Activated T-helper 1 cell treated with anti-CD3 and anti-CD28 coated beads, Interleukin-12 subunit alpha, Interleukin-12 subunit beta, Interleukin-2, Interleukin-4 antibody, amounts not matched to agents 30 ng/mL and 10 ng/mL and 1 ng/mL, durations not matched to agents 14 hours and 24 hours and 36 hours (primary cell): ENCODE measurements around the gene SH3RF1. TPM values are rescaled to one million over a fixed set of nuclear protein-coding genes. Genes with fewer than 3 reads are reported as not detected.

Source experiments
- DNase-seq: peaks from one replicate; pipeline ENCODE4 v3.0.0; 2021; ENCODE audit warnings: low spot score
- H3K27ac Mint-ChIP-seq: one replicate; pipeline ENCODE4 v1.8.0; 2021; ENCODE audit warnings: mild to moderate bottlenecking, mixed read lengths
- H3K27me3 Mint-ChIP-seq: one replicate; pipeline ENCODE4 v1.8.0; 2022; ENCODE audit warnings: mild to moderate bottlenecking, moderate library complexity, mixed read lengths; ENCODE audit not compliant: insufficient read depth
- H3K36me3 Mint-ChIP-seq: one replicate; pipeline ENCODE4 v1.8.0; 2021; ENCODE audit warnings: low read depth, mixed read lengths
- H3K4me1 Mint-ChIP-seq: one replicate; pipeline ENCODE4 v1.8.0; 2021; ENCODE audit warnings: low read depth, mixed read lengths
- H3K4me3 Mint-ChIP-seq: one replicate; pipeline ENCODE4 v1.8.0; 2021; ENCODE audit warnings: mild to moderate bottlenecking, moderate library complexity, mixed read lengths
- H3K9me3 Mint-ChIP-seq: one replicate; pipeline ENCODE4 v1.8.0; 2021; ENCODE audit warnings: mixed read lengths
- intact Hi-C: fragments of 100-400 bp; cut with micrococcal nuclease; formaldehyde crosslinking; loops from one replicate; pipeline ENCODE4 v1.15.1; 2024
- total RNA-seq: library from RNA; stranded (reverse); gene quantifications from 2 replicates; pipeline ENCODE4 v1.2.3, GENCODE V29; 2022

The SH3RF1 gene
- total RNA-seq, 1 donor from 2014 or later = 0.49 TPM

DNA sequence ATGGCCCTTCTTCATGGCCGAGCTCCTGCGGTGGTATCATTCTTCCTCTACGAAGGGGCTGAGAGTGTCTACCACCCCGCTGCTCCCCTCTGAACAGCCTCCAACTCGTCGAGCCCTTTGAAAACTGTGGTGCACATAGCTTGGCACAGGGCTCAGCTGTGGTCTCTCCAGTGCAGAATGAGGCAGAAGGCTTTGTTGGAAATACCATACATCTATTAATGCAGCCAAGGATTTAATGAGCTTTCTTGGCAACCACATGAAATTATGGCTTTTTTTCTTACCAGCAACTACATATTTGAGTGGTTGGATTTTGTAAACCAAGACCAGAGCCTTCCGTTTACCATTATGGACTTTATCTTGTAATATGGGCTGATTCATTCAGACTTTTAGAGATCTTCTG, 199.0 kb downstream of the SH3RF1 start:
- Mint-ChIP-seq H3K9me3 (no peaks in the 10 kb centered on the region), H3K4me3 (no peak overlapping the region), H3K27ac (no peak overlapping the region), H3K27me3 (no peaks in the 10 kb centered on the region), H3K4me1 (no peaks in the 10 kb centered on the region), H3K36me3 (no peaks in the 10 kb centered on the region)
- DNase-seq = no peak
- intact Hi-C loops = no loop called here

DNA sequence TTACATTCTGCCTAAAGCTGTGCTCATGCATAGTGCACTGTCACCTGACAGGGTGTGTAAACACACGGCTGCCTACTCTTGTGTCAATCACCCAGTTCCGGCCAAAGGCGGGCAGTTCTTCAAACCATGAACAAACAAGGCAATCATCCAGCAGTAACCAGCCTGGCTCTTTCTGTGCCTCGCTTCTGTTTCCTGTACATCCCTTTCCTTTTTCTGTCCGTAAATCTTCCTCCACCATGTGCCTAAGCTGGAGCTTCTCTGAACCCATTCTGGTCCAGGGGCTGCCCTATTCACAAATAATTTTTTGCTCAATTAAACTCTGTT, 199.9 kb downstream of the SH3RF1 start:
- no peak overlapping the region for H3K27ac Mint-ChIP-seq

DNA sequence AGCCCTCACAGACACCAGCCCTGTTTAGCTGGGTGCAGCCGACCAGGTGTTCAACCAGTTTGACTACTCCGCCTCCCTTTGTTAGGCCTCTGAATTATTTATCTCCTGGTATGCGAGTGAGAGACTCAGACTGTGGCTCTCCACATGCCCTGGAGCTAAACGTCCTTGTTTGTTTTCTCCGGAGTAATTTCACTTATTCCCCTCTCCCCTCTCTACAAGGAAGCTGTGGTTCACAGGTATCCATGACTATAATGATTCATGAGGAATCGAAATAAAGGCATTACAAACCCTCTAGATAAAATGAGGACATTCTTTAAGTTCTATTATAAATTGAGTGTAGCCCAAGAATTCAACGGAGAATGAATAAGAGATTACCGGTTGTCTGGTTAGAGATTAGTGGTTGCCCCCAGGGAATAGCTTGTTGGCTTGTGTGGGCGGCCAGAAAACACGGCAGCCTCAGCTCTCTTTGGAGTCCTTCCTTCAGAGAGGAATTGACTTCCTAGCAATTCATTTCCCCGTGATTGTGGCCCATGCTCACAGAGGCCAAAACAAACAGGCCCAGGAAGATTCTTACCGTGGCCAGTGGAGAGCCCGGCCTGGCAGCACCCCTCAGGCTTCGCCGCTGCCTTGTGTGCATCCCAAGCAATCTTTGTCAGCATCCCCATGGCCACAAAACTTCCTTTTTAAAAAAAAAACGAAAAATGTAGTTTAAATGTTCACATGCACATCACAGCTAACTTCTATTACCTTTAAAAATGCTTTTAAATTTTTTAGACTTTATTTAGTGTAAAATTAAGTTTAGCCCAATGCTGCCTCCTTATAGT, 200.5 kb downstream of the SH3RF1 start:
- no peak for DNase-seq
- intact Hi-C loops = no loop called here
- no peaks in the 10 kb centered on the region for H3K36me3 Mint-ChIP-seq
- H3K4me1 Mint-ChIP-seq = no peaks in the 10 kb centered on the region
- H3K27ac Mint-ChIP-seq = no peak overlapping the region
- H3K9me3 Mint-ChIP-seq = no peaks in the 10 kb centered on the region
- no peaks in the 10 kb centered on the region for H3K27me3 Mint-ChIP-seq
- H3K4me3 Mint-ChIP-seq = no peak overlapping the region

More for the DNA sequence above, 199.9 kb downstream of the SH3RF1 start:
- Mint-ChIP-seq H3K36me3 (no peaks in the 10 kb centered on the region), H3K4me3 (no peak overlapping the region), H3K27me3 (no peaks in the 10 kb centered on the region), H3K9me3 (no peaks in the 10 kb centered on the region), H3K4me1 (no peaks in the 10 kb centered on the region)
- DNase-seq = no peak
- intact Hi-C loops = no loop called here

DNA sequence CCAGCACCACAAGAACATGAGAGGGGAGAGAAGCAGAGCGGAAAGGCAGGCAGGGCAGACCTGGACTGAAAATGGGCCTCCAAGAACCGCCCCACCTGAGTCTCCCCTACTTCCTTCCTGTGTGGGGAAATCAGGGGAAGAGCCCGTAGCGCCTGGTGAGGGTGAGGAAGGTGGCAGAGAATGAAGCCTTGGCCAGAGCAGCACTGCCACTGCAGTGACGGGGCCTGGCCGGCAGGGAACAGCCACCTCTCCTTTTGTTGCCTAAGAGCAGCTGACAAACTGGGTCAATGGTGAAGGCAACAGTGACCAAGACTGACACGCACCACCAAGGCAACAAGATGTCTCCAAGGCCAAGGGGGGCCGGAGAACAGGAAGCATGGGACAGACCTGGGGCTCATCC, 202.3 kb downstream of the SH3RF1 start:
- H3K4me1 Mint-ChIP-seq = no peaks in the 10 kb centered on the region

DNA sequence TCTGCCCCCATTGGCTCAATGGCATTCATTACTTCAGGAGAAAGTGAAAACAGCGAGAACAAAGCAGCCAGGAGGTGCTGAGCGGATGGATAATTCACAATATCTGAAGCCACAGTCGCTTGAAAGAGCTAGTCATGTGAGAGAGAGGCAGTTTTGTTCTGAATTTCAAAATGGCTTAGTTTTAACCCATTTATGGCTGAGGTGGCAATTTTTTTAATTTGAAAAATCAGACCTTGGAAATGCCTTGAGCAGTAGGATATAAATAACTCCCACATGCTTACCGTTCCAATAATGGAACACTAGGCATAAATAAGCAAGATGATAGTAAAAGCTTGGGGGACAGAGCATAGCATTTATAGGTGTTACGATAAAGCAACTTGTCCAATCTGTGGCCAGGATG, 203.8 kb downstream of the SH3RF1 start:
- intact Hi-C loops = no loop called here
- peaks cover 2% of the 10 kb centered on the region for H3K27me3 Mint-ChIP-seq
- no peaks in the 10 kb centered on the region for H3K4me1 Mint-ChIP-seq
- H3K27ac Mint-ChIP-seq = no peak overlapping the region
- DNase-seq = no peak
- no peaks in the 10 kb centered on the region for H3K36me3 Mint-ChIP-seq
- H3K9me3 Mint-ChIP-seq = no peaks in the 10 kb centered on the region
- no peak overlapping the region for H3K4me3 Mint-ChIP-seq

More for the DNA sequence above, 202.3 kb downstream of the SH3RF1 start:
- Mint-ChIP-seq H3K36me3 (no peaks in the 10 kb centered on the region), H3K4me3 (no peak overlapping the region), H3K9me3 (no peaks in the 10 kb centered on the region), H3K27me3 (no peaks in the 10 kb centered on the region), H3K27ac (no peak overlapping the region)
- intact Hi-C loops = no loop called here
- no peak for DNase-seq

DNA sequence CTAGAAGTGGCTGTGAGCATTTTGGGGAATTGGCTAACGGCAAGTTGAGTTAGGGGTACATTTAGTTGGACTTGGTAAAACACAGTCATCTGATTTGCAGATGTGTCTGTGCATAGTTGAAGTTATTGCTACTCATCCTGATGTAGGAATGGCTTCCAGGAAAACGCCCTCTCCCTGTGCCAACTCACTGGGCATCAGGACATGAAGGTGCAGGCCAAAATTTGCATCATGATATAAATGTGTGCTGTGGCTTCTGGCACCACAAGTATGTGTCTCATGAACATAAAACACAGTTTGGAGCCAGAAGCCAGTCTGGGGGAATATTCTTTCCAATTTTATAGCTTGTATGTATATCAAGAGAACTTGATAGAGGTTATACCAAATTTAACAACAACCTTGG, 206.5 kb downstream of the SH3RF1 start:
- DNase-seq = no peak
- Mint-ChIP-seq H3K4me1 (no peaks in the 10 kb centered on the region), H3K36me3 (no peaks in the 10 kb centered on the region), H3K27ac (no peak overlapping the region), H3K9me3 (no peaks in the 10 kb centered on the region), H3K4me3 (no peak overlapping the region), H3K27me3 (peaks cover 2% of the 10 kb centered on the region)
- intact Hi-C loops = no loop called here

DNA sequence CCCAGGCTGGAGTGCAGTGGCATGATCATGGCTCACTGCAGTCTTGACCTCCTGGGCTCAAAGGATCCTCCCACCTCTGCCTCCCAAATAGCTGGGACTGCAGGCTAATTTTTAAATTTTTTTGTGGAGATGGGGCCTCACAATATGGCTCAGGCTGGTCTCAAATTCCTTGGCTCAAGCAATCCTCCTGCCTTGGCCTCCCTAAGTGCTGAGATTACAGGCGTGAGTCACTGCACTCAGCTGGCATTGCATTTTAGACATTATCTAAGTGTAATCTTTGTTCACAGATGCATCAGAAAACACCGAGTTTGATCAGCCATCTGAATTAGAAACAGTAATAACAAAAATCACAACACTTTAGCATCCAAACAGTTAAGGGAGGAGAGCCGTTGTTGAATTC, 207.3 kb downstream of the SH3RF1 start:
- Mint-ChIP-seq H3K4me1 (no peaks in the 10 kb centered on the region), H3K27ac (no peak overlapping the region), H3K4me3 (no peak overlapping the region), H3K27me3 (peaks cover 2% of the 10 kb centered on the region), H3K9me3 (no peaks in the 10 kb centered on the region), H3K36me3 (no peaks in the 10 kb centered on the region)
- intact Hi-C loops = no loop called here
- no peak for DNase-seq

DNA sequence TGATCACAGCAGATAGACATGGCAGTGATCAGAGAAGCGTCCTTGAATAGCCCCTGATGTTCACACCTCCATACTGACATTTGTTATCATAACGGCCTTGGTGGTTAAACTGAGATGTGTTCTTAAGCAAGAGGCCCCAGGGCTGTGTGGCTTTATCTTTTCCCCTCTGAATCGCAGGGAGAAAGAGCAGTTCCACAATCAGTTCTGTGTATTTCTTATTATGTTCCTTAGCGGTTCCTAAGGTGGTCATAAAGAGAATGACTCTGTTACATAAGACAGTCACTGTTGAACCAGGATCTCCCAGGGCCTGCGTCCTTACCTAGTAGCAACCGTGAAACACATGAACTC, 207.9 kb downstream of the SH3RF1 start:
- no peaks in the 10 kb centered on the region for H3K4me1 Mint-ChIP-seq
- H3K9me3 Mint-ChIP-seq = no peaks in the 10 kb centered on the region
- peaks cover 2% of the 10 kb centered on the region for H3K27me3 Mint-ChIP-seq
- no peak for DNase-seq
- no peaks in the 10 kb centered on the region for H3K36me3 Mint-ChIP-seq
- no peak overlapping the region for H3K27ac Mint-ChIP-seq
- no peak overlapping the region for H3K4me3 Mint-ChIP-seq
- intact Hi-C loops = no loop called here

DNA sequence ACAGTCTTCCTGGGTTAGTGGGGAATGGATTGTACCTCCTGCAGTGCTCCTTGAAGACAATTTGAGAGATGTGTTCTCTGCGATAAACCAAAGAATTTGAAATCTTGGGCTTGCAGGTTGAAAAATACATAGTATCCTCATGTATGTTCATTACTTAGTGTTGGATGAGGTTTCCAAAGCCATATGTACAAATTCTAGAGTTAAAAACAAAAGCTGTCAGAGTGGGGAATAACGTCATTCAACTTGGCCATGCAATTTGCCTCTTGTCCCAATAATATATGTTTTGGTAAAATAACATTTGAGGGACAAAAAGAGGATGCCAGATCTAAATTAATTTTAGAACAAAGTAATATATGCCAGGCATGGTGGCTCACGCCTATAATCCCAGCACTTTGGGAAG, 209.4 kb downstream of the SH3RF1 start:
- no peaks in the 10 kb centered on the region for H3K36me3 Mint-ChIP-seq
- no peaks in the 10 kb centered on the region for H3K9me3 Mint-ChIP-seq
- no peaks in the 10 kb centered on the region for H3K4me1 Mint-ChIP-seq
- intact Hi-C loops = no loop called here
- H3K27ac Mint-ChIP-seq = no peak overlapping the region
- H3K4me3 Mint-ChIP-seq = no peak overlapping the region
- H3K27me3 Mint-ChIP-seq = peaks cover 2% of the 10 kb centered on the region
- no peak for DNase-seq

DNA sequence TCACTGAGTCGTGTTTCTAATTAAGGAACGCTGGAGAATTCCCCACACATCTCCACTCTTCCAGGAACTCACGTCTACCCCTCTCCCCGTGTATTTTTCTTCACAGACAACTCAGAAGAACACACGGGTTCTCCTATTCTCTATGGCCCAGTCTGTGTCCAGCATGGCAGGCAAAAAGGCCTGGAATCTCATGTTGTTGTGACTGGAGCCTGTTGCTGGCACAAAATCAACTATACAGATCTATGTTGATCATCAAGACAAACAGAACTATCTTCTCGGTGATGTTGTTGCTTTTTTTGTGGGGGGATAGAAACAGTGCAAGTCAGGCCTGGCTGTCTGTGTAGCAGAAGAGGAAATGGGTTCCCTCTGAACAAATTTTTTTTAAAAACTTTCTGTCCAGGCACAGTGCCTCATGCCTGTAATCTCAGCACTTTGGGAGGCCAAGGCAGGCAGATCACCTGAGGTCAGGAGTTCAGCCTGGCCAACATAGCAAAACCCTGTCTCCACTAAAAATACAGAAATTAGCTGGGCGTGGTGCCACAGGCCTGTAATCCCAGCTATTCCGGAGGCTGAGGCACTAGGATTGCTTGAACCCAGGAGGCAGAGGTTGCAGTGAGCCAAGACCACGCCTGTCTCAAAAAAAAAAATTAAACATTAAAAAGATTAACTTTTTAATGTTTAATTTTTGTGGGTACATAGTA, 210.2 kb downstream of the SH3RF1 start:
- intact Hi-C loops = no loop called here
- Mint-ChIP-seq H3K4me1 (no peaks in the 10 kb centered on the region), H3K27me3 (peaks cover 3% of the 10 kb centered on the region), H3K27ac (no peak overlapping the region), H3K36me3 (no peaks in the 10 kb centered on the region), H3K9me3 (no peaks in the 10 kb centered on the region), H3K4me3 (no peak overlapping the region)
- no peak for DNase-seq

DNA sequence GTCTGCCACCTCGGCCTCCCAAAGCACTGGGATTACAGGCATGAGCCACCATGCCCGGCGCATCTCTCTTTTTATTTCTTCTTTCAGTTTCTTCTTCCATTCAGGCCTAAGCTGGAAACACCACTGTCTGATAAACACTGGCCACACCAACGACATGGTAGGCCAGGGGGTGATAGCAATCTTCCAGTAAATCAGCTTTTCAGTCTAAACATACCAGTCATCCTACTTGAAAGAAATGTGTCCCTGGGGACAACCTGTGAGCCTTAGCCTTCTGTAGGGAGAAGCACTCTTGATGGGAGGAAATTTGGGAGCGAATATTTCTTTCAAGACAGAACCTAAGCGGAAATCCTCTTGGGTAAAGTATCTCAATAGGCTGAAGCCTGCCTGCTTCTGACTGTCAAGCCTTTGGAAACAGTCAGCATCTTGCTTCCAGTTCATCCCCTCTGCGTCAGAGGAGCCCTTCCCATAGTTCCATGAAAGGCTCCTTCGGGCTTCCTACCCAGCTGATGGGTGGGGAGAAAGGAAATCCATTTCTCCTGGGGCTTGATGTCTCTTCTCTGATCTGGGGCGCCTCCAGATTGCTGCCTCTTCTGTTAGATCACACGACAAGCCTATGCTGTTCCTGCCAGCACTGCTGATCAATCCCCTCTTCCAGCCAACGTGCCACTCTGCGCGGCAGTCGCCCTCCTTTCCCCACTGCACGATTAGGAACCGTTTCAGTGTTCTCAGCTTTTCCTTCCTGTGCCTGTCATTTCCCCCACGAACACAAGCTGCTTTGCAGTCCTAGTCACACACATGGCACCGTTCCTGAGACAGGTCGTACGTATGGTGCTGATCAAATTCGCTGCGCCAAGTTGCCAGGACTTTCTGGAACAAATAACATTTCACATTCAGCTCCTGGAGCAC, 211.2 kb downstream of the SH3RF1 start:
- peaks cover 3% of the 10 kb centered on the region for H3K27me3 Mint-ChIP-seq
- no peaks in the 10 kb centered on the region for H3K9me3 Mint-ChIP-seq
- no peaks in the 10 kb centered on the region for H3K36me3 Mint-ChIP-seq
- no peak overlapping the region for H3K4me3 Mint-ChIP-seq
- intact Hi-C loops = no loop called here
- DNase-seq = no peak
- no peaks in the 10 kb centered on the region for H3K4me1 Mint-ChIP-seq
- no peak overlapping the region for H3K27ac Mint-ChIP-seq

DNA sequence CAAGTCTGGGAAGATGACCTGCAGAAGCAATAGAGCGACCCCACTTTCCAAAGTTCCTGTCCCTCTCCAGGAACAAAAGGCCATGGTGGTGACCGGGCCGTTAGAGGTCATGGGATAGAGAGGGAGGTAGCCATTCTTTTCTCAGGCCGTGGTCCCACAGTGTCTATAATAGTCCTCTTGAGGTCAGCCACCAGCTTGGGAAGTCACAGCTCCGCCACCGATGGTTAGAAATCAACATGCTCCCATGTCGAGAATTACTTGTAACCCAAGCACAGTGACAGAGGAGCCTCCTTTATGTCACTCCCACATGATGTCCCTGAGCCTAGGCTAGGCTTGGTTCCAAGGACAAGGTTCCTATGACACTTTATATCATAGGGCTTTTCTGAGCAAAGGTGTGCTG, 212.4 kb downstream of the SH3RF1 start:
- peaks cover 6% of the 10 kb centered on the region for H3K27me3 Mint-ChIP-seq
- intact Hi-C loops = no loop called here
- no peaks in the 10 kb centered on the region for H3K4me1 Mint-ChIP-seq
- no peaks in the 10 kb centered on the region for H3K36me3 Mint-ChIP-seq
- no peaks in the 10 kb centered on the region for H3K9me3 Mint-ChIP-seq
- H3K4me3 Mint-ChIP-seq = no peak overlapping the region
- no peak overlapping the region for H3K27ac Mint-ChIP-seq
- no peak for DNase-seq

DNA sequence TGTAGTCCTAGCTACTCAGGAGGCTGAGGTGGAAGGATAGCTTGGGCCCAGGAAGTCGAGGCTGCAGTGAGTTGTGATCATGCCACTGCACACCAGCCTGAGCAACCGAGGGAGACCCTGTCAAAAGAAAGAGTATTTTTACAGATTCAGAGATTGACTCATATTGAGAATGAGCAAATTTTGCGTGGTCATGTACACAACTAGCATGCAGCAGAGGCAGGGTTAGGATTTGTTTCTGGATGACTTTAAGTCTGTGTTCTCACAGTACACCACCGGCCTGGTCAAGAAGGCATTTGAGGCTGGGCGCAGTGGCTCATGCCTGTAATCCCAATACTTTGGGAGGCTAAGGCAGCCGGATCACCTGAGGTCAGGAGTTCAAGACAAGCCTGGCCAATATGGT, 215.9 kb downstream of the SH3RF1 start:
- H3K9me3 Mint-ChIP-seq = no peaks in the 10 kb centered on the region
- H3K4me1 Mint-ChIP-seq = no peaks in the 10 kb centered on the region
- no peaks in the 10 kb centered on the region for H3K36me3 Mint-ChIP-seq
- DNase-seq = no peak
- H3K27me3 Mint-ChIP-seq = peaks cover 10% of the 10 kb centered on the region
- intact Hi-C loops = no loop called here
- no peak overlapping the region for H3K4me3 Mint-ChIP-seq
- no peak overlapping the region for H3K27ac Mint-ChIP-seq
